Measurements from ENCODE around the gene ZNF513.

- TF ChIP-seq TAF1 (IDR thresholded peaks at IDR 0.05; ENCODE audit: borderline replicate concordance, low read depth, low read length), result no peak
- TF ChIP-seq POLR2A (IDR thresholded peaks at IDR 0.05; ENCODE audit: low read depth, low read length), result no peak
- no peak for TF ChIP-seq POLR2AphosphoS5 (IDR thresholded peaks at IDR 0.05; ENCODE audit: low read depth, low read length)
Measured at GRCh38 chr2:27420996-27421395, 40.5 kb upstream of the ZNF513 start.
